ENCODE measurements around the gene TCF21.
"Not testable (repeated sequence)": the region's sequence is repeated elsewhere in the genome, so short reads cannot be mapped to it uniquely, and the experiment has no call there.

TCF21 gene

DNA sequence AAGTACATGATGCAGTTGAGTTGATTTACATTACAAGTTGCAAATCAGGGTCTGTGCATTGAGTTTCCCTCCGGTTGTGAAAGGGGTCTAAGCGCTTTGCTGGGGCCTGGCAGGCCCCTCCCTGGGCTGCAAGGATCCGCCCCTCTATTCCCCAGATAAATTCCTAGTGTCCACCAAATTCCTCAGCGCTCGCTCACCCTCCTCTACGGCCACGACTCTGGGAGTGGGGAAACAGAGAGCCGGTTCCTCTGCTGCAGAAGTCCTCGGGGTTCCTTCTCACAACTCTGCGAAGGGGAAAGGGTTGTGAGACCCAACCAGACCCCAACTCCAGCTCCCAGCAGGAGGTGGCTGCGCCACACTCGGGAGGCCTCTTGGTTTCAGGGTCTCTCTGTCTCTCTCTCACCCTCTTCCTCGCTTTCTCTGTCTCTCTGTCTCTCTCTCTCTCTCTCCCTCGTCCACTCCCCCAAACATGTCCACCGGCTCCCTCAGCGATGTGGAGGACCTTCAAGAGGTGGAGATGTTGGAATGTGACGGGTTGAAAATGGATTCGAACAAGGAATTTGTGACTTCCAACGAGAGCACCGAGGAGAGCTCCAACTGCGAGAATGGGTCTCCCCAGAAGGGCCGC is at the start of gene TCF21:
Gene TCF21, plus strand, starts transcription at position 185 of the 628 bp plus-strand sequence. Its CDS starts 285 bp downstream, at position 470.
- no peak for DNase-seq

DNA sequence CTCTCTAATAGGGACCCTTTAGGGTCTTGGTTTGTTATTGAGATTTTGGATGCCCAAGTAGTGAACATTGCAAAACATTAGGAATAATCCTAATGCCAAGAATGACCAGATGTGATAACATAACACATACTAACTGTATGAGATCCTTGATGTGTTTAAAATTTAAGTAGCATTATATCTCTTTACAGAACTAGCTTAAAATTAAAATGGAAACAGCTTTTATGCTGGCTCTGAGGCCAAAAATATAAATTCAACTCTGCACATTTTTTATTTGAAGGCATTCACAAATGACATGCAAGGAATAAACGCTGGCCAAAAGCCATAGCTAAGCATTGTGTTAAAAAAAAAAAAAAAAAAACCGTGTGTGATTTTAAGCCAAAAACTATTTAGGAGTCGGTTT is 47.7 kb upstream of the TCF21 start:
- DNase-seq = no peak

DNA sequence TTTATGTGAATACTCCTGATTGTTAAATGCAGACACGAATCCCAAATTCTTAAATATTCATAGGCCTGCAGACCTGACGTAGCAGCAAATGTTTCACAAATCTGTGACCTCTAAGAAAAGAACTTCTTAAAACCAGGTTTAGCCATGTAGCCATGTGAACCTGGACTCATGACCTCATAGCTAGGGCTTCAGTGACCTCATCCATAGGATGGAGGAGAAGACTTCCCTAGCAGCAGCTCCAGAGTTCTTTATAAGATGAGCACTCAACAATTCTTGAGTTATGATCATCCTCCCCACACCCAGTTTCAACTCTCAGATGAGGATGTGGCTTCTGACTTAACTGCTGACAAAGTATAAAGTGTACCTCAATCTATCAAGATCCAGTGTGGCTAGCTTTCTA is 45.8 kb upstream of the TCF21 start:
- DNase-seq = no peak

DNA sequence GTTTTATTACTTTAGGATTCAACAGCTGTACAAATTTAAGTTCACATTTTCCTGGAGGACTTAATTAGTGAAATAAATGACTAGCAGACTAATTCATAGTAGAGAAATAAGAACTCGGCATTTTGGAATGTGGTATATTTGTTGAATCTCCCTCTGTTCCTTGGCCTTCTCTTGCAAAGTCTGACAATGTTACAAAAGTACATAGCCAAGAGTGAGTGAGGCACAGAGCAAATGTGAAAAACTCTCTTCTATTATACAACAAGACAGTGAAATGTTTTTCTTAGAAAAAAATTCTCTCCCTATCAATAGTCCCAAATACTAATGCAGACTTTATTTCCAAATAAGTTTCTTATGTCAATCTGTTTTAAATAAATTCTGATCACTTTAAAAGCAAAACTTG is 44.2 kb upstream of the TCF21 start:
- no peak for DNase-seq

DNA sequence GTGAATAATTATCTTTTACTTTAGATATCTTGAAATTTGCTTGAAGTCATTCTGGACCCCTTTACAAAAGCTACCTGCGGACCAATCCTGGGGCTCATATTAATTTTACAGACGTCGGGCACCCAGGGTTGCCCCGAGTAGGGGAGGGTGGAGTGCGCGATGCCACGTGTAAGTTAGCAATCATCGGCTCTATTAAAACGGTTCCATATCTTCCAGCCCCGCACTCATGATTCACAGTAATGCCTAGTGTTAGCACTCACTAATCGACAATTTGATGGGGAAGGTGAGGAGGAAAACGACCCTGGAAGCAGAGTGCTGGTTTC is 34.9 kb upstream of the TCF21 start:
- DNase-seq = no peak

DNA sequence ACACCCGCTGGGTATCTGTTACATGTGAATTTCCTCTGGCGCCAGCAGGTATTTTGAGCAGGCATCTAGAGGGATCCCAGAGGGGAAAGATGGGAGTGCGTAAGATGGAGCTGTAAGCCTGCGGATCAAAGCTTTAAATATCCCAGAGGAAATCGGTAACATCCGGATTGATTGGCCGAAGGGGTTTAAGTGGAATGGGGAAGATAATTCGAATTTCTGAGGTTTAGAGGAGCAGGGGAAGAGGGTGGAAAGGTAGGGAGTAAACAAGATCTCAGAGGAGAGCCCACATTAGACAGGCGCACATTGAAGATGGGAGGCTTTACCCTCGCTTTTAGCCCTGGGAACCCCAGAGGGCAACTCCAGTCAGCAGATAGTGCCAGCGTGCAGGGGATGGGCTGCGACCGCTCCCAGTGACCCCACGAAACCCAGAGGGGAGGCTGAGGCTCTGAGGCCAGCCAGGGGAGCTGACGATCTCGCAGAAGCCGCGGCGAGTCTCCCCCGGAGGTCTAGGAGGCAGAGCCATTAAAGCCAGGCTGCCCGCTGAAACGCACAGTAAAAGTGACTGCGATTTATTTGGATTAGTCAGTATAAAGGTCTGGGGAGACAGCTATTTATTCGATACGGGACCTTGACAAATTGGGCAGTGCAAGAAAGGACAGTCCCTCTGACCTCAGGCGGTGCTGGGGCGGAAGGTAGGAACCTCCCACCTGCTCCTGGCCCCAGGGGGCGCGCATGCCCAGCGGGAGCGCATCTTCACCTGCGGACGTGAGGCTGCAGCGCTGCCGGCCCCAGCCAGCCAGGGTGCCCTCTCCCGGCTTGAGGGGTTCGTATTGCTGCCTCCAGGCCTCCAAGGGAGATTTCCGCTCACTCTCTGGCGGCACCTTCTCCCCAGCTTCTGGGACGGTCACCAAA is 34.3 kb upstream of the TCF21 start:
- DNase-seq = no peak

DNA sequence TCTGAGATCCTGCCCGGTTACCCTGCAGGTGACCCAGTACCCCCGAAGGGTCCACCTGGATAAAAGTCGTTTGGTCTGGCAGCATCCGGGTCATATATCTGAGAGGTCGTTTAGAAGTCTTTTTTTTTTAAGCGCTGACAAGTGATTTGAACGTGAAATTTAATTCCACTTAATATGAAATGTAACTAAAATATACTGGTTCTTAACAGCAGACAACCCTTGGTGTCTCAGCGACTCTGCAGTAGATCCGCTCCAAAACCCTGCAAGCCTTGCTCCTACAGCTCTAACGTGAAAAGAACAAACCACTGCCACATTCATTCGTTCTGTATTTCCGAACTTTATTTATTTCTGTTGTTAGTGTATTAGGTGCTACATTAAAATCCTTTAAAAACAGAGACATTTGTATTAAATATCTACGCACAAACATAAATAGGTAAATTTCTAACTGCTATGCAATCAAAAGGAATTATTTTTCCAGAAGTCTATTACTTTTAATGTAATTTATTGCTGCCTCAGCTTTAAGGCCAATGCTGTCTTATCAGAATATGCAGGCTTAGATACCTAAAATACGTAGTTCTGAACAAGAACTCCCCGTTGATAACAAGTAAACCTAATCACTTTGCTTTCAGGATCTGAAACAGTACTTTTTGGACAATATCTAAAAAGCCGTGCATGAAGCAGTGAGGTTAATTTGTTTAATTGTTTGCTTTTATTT is 33.5 kb upstream of the TCF21 start:
- DNase-seq = no peak

DNA sequence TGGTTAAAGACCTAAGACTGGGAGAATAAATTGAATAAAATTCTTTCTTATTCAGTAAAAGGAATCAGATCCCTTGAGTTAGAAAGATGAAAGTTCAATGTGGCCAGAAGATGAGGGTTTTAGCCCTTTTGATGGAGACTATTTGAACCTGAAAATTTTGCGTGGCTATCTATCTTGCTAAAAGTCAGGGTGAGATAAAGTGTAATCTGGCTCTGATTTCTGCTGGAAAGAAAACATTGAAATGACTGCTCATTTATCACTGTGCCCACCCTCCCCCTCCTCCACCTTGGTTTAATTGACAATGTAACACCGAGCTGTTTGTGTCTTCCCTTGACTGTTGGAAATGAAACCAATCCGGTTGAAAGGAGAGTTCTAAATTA is 32.9 kb upstream of the TCF21 start:
- DNase-seq = no peak

DNA sequence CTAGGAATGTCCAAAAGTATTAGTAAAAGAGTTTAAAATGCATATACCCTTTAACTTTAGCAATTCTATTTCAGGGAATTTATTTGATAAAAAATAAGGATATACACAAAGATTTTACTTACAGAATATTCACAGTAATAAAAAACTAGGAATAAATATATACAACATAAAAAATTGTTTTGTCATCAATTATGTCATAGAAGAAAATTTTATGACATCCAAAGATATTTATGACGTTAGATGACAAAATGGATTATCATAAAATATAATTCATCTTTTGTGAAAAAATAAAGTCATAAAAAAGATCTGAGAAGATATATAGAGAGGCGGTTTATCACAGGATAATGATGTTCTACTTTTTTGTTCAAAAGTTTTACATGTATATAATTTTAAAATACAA is 32.0 kb upstream of the TCF21 start:
- no peak for DNase-seq

DNA sequence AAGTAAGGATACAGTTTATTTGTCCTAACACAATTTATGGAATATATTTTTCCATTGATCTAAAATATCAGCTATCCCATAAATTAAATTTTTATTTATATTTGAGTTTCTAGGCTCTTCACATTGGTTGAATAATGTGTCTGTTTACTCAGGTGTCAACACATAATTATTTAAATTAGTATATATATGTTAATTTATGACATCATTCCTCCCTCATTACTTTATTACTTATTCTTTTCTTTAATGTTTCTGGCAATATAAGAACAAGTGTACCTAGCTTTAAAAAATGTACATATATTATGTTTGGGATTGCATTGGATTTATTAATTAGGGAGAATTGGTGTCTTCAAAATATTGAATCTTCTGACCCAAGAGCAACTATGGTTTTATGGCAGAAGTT is 31.2 kb upstream of the TCF21 start:
- no peak for DNase-seq

DNA sequence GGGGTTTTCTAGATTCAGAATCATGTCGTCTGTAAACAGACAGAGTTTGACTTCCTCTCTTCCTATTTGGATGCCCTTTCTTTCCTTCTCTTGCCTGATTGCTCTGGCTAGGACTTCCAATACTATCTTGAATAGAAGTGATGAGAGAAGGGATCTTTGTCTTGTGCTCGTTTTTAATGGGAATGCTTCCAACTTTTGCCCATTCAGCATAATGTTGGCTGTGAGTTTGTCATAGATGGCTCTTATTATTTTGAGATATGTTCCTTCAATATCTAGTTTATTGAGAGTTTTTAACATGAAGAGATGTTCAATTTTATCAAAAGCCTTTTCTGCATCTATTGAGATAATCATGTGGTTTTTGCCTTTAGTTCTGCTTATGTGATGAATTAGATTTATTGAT is 27.6 kb upstream of the TCF21 start:
- not testable (repeated sequence) for DNase-seq

DNA sequence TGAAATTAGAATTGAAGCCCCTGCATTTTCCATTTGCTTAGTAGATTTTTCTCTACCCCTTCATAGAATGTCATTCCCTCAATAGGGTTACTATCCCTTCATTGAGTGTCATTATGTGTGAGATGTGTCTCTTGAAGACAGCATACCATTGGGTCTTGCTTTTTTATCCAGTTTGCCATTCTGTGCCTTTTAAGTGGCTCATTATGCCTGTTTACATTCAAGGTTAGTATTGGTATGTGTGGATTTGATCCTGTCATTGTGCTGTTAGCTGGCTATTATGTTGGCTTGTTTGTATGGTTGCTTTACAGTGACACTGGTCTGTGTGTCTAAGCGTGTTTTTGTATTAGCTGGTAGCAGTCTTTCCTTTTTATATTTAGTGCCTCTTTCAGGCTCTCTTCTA is 25.7 kb upstream of the TCF21 start:
- DNase-seq = no peak

DNA sequence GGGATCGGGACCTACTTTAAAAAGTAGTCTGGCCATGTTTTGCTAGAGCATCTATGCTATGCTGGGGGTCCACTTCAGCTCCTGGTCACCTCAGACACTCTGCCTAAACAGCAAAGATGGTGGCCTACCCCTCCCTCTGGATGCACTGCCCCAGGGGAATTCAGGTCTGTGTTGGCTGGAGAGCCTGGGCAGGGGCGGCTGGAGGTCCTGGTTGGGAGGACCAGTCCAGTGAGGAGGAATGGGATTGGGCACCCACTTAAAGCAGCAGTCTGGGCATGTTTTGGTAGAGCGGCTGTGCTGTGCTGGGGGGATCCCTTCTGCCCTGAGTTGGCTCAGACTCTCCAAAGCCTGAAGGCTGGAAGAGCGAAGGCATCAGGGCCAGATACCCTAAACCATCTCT is 23.2 kb upstream of the TCF21 start:
- no peak for DNase-seq

DNA sequence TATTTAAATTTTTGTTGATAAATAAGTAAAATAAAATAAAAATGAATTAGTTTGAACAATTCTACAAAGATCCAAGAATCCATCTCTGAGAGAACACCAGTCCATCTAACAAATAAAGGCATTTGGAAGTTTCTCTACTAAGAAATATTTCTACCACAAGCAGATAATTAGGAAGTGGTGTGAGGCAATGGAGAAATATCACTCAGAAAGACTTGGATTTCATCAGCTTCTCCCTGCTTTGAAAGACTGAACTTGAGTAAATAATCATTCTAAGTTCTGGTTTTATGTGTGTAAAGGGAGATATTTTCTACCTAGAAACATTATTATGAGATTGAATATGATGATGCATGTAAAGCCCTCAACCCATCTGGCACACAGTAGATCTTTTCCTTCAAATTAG is 17.8 kb upstream of the TCF21 start:
- DNase-seq = no peak

DNA sequence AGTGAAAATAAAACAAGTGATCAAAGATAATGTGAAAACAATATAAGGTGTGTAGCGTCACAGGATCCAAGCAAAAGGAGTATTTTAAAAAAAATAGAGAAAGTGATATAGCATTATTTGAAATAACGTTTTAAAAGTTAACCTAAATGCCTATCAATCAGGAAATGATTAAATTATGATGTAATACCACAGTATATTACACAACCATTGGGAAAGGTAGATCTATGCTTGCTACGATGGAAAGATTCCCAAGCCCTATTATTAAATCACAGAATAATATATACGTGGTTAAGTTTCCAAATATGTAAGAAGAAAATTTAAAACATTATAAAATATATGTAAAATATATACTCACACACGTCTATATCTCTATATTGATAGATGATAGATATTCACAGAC is 15.4 kb upstream of the TCF21 start:
- DNase-seq = no peak

DNA sequence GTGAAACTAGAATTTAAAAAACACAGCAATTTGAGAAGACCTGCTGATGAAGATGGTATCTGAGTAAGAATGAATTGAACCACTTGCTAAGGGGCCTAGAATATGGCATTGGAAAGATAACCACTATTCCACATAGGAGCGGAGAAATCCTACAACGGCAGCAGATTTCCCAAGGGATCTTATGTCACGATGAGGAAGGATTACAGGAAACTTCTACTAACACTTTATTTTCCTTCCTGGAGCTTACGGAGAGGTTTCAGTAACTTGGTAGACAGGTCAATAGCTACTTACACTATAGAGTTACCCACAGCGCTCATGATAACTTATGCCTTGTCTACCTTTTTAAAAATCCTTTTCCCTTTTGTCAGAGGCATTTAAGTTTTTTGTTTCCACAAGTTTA is 11.8 kb upstream of the TCF21 start:
- DNase-seq = no peak

DNA sequence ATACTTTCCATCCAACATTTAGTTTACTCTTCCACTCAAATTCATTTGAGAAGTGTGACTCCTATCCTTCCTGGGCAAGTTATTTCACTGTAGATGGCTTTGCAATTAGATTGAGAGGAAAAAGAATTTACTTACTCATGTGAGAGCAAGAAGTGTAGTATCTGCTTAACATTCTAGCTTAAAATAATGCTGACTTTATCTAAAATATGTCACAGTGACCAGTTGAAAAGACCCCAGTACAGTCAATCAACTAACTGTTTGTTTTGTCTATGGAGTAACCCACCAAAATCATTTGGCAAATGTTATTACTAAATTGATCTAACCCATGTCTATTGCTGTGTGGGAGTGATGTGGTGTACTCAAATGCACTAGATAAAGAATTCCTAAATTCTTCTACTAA is 8.9 kb upstream of the TCF21 start:
- no peak for DNase-seq

DNA sequence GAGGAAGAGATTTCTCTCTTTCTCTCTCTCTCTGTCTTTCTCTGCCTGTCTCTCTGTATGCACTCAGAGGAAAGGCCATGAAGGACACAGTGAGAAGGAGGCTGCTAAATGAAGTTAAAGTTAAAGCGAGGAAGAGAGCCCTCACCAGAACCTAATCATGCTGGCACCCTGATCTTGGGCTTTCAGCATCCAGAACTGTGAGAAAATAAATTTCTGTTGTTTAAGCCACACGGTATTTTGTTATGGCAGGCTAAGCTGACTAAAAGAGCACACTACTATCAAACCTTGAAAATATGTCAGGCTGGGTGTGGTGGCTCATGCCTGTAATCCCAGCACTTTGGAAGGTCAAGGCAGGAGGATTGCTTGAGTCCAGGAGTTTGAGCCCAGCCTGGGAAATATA is 8.0 kb upstream of the TCF21 start:
- no peak for DNase-seq

DNA sequence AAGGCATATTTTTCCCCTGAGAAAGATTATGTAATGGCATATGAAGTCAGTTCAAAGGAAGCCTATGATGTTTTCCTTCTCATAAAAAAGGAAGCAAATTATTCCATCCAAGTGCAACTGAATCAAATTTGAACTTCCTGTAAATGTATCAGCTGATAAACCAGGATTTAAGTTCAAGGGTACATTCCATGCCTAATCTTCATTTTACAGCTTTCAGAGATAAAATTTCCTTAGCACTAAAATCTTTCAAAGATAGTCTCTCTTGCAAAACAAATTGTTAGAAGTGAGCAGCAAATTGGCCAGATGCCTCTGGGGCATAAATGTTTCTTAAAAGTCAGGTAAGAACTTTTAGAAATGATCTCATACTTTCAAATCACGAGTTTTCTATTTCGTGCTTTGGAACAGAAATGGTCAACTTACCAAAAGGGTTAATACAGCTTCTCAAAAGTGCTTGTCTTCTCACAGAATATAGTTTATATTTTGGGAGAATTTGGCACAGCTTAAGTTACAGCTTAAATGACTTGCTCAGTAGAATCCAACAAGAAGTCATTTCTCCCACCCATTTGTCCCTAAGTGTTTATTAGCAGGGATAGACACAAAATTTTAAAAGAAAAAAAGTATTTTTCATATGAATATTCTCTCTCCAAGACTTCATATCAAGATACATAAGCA is 2.7 kb upstream of the TCF21 start:
- DNase-seq = no peak

DNA sequence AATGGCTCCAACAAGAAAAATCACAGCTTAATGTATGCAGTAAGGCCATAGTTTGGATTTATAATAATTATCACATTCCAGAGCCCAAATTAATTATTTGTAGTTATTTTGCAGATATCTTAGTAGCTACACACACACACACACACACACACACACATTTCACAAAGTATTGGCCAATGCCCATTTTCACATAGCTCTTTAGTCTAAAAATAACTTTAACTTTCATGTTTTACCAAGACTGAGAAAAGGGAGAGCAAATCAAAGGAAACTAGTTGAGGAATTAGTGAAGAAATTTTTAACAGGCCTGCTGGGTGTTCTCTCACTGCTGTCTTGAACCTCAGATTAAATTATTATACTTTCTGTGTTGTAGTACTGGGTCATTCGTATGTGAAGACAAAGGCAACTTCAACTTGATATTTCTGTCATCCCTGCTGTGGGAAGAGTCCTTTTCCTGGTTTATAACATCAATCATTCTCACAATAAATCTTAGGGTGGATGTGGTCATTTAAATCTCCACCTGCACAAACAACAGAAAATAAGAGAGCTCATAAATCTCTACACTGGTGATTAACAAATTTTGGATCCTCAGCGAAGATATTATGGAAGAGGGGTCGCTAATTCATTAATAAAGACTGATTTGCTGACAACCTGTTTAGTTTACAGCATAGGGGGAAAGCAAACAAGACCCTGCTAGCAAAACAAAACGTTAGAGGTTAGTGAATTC is 1.6 kb upstream of the TCF21 start:
- no peak for DNase-seq

DNA sequence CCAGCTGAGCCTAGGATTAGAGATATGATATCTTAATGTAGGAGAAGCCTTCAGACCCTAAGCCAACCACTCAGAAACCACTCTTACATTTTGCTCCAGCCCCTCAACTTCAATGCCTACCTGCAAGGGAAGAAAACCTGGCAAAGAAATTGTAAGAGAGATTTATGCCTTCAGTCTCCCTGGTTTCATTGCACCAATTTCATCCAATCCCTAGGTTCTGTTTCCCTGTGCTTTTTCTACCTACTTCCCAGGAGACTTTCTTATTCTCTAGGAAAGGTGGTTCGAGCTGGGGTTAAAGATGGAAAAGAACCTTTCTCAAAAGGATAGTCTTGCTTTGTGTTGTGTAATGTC is 1.1 kb upstream of the TCF21 start:
- no peak for DNase-seq

DNA sequence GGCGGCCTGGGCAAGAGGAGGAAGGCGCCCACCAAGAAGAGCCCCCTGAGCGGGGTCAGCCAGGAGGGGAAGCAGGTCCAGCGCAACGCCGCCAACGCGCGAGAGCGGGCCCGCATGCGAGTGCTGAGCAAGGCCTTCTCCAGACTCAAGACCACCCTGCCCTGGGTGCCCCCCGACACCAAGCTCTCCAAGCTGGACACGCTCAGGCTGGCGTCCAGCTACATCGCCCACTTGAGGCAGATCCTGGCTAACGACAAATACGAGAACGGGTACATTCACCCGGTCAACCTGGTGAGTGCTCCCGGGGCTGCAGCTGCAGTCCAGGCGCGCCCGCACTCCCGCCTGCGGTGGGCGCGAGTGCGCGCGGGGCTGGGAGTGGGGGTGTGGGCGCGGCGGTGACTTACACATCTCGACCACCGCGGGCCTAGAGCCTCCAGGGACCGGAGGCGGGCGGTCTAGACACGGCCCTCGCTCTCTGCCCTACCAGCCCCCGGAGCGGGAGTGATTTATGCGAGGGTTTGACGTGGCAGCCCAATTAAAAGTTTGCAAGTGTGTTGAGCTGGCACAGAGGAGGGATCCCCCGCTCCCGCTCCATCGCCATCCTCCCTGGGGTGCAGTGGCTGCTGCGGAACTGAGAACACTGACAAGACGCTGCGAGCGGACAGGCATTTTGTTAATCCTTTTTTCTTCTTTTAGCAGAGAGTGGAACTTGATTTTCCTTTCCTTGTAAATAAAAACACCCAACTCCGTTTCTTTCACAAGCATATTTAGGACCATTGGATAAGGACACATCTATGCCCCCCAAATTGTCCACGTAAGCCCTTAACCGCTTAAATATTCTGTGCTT is 867 bp downstream of the TCF21 start:
- DNase-seq = no peak

All from GF-D8 (cell line).